Astrocyte (in vitro differentiated cells and primary cell): Measurements from ENCODE around the gene HOXA6. TPM values are rescaled to one million over a fixed set of nuclear protein-coding genes. Genes with fewer than 3 reads are reported as not detected.

Experiments used
- DNase-seq: peaks from one replicate; pipeline ENCODE4 v3.0.0-alpha.2; 2010; ENCODE audit warnings: low read depth
- FAIRE-seq: peaks from 2 replicates; lab custom pipeline; 2011; peaks lifted over from hg19 to GRCh38; lab: Jason Lieb, UNC
- H2AFZ ChIP-seq: 2 replicates; pipeline ENCODE4 v1.6.0; 2012; ENCODE audit warnings: low read depth, low read length, inconsistent platforms
- H3K27ac ChIP-seq: 2 replicates; pipeline ENCODE4 v1.5.1; 2011; ENCODE audit warnings: low read depth, low read length, inconsistent platforms
- H3K27me3 ChIP-seq: 2 replicates; pipeline ENCODE4 v1.6.0; 2011; ENCODE audit warnings: low read length, inconsistent platforms; ENCODE audit not compliant: insufficient read depth
- H3K36me3 ChIP-seq: 2 replicates; pipeline ENCODE4 v1.5.1; 2011; ENCODE audit warnings: low read length, inconsistent platforms; ENCODE audit not compliant: insufficient read depth
- H3K4me1 ChIP-seq: 2 replicates; pipeline ENCODE4 v1.5.1; 2011; ENCODE audit warnings: low read length, inconsistent platforms; ENCODE audit not compliant: insufficient read depth
- H3K4me2 ChIP-seq: 2 replicates; pipeline ENCODE4 v1.6.0; 2012; ENCODE audit warnings: low read length, inconsistent platforms
- H3K4me3 ChIP-seq: 2 replicates; pipeline ENCODE4 v1.5.1; 2011; ENCODE audit warnings: low read depth, mild to moderate bottlenecking, low read length, inconsistent platforms; ENCODE audit not compliant: insufficient read depth
- H3K79me2 ChIP-seq: 2 replicates; pipeline ENCODE4 v1.6.0; 2012; ENCODE audit warnings: mild to moderate bottlenecking, low read length, inconsistent platforms; ENCODE audit not compliant: insufficient read depth
- H3K9ac ChIP-seq: 2 replicates; pipeline ENCODE4 v1.6.0; 2012; ENCODE audit warnings: mild to moderate bottlenecking, low read length, inconsistent platforms
- H3K9me3 ChIP-seq: 2 replicates; pipeline ENCODE4 v1.5.1; 2012; ENCODE audit warnings: low read depth, mild to moderate bottlenecking, low read length, inconsistent platforms; ENCODE audit not compliant: insufficient read depth
- H4K20me1 ChIP-seq: 2 replicates; pipeline ENCODE4 v1.6.0; 2012; ENCODE audit warnings: low read length, inconsistent platforms; ENCODE audit not compliant: insufficient read depth
- H3K27ac Mint-ChIP-seq: one replicate; pipeline ENCODE4 v1.8.0; 2021; ENCODE audit warnings: mild to moderate bottlenecking, mixed read lengths; ENCODE audit not compliant: unreplicated experiment
- H3K27me3 Mint-ChIP-seq: one replicate; pipeline ENCODE4 v1.8.0; 2021; ENCODE audit warnings: low read depth, mixed read lengths; ENCODE audit not compliant: unreplicated experiment
- H3K36me3 Mint-ChIP-seq: one replicate; pipeline ENCODE4 v1.8.0; 2021; ENCODE audit warnings: low read depth, mixed read lengths; ENCODE audit not compliant: unreplicated experiment
- H3K4me1 Mint-ChIP-seq: one replicate; pipeline ENCODE4 v1.8.0; 2021; ENCODE audit warnings: low read depth, mixed read lengths; ENCODE audit not compliant: unreplicated experiment
- H3K4me3 Mint-ChIP-seq: one replicate; pipeline ENCODE4 v1.8.0; 2021; ENCODE audit warnings: mild to moderate bottlenecking, moderate library complexity, mixed read lengths; ENCODE audit not compliant: unreplicated experiment
- H3K9me3 Mint-ChIP-seq: one replicate; pipeline ENCODE4 v1.8.0; 2021; ENCODE audit warnings: mild to moderate bottlenecking, mixed read lengths; ENCODE audit not compliant: unreplicated experiment
- CTCF ChIP-seq: IDR thresholded peaks from 2 replicates; pipeline ENCODE4 v1.5.1; 2011; ENCODE audit warnings: low read depth, mild to moderate bottlenecking, inconsistent platforms, low read length, moderate library complexity; ENCODE audit not compliant: insufficient read depth
- EZH2 ChIP-seq: IDR thresholded peaks from 2 replicates; pipeline ENCODE4 v1.6.1; 2012; ENCODE audit warnings: mild to moderate bottlenecking, low read length, inconsistent platforms; ENCODE audit not compliant: insufficient read depth
- total RNA-seq: library from RNA; stranded (reverse); gene quantifications from 2 replicates; pipeline ENCODE4 v1.2.1, GENCODE V29; 2021

The HOXA6 gene
- total RNA-seq, 1 donor from 2014 or later, result not detected

GRCh38 chr7:27182861-27183681, 35.5 kb upstream of the HOXA6 start:
- Mint-ChIP-seq H3K27me3 (peaks cover 88% of the 10 kb centered on the region), H3K27ac (no peak overlapping the region), H3K4me3 (no peak overlapping the region), H3K4me1 (no peaks in the 10 kb centered on the region), H3K36me3 (peaks cover 2% of the 10 kb centered on the region), H3K9me3 (peaks cover 32% of the 10 kb centered on the region)
- H3K79me2 ChIP-seq, result no peaks in the 10 kb centered on the region
- no peak for FAIRE-seq
- TF ChIP-seq CTCF, result no peak
- TF ChIP-seq EZH2, result peak; percentile 77
- DNase-seq, result no peak
- H3K4me1 ChIP-seq, result peaks cover 7% of the 10 kb centered on the region
- H2AFZ ChIP-seq, result no peak overlapping the region
- no peaks in the 10 kb centered on the region for H3K36me3 ChIP-seq
- peaks cover 97% of the 10 kb centered on the region for H3K27me3 ChIP-seq
- no peak overlapping the region for H3K4me2 ChIP-seq
- no peak overlapping the region for H3K27ac ChIP-seq
- peaks cover 3% of the 10 kb centered on the region for H3K9me3 ChIP-seq
- peaks cover 13% of the 10 kb centered on the region for H4K20me1 ChIP-seq
- no peak overlapping the region for H3K9ac ChIP-seq
- no peak overlapping the region for H3K4me3 ChIP-seq

- H3K9me3 ChIP-seq, result peaks cover 3% of the 10 kb centered on the region
These were observed 34.8 kb upstream of the HOXA6 start for GRCh38 chr7:27182285-27182841.

More at GRCh38 chr7:27182285-27182841, 34.8 kb upstream of the HOXA6 start:
- Histone ChIP-seq H3K27ac (no peak overlapping the region), H3K9ac (no peak overlapping the region), H2AFZ (no peak overlapping the region), H3K27me3 (peaks cover 97% of the 10 kb centered on the region), H3K4me3 (no peak overlapping the region), H3K4me1 (peaks cover 7% of the 10 kb centered on the region), H3K4me2 (no peak overlapping the region), H4K20me1 (peaks cover 13% of the 10 kb centered on the region), H3K36me3 (no peaks in the 10 kb centered on the region), H3K79me2 (no peaks in the 10 kb centered on the region)
- Mint-ChIP-seq H3K27ac (peak overlapping the region; percentile 41), H3K27me3 (peaks cover 88% of the 10 kb centered on the region), H3K36me3 (peaks cover 2% of the 10 kb centered on the region), H3K4me1 (no peaks in the 10 kb centered on the region), H3K9me3 (peaks cover 34% of the 10 kb centered on the region), H3K4me3 (no peak overlapping the region)
- DNase-seq (no peak), FAIRE-seq (no peak)
- no peak for TF ChIP-seq EZH2
- no peak for TF ChIP-seq CTCF
